Inflammatory macrophage treated with lipopolysaccharide for 1 hour (primary cell): ENCODE data around the gene APPL1.
"Not testable (repeated sequence)": the region's sequence is repeated elsewhere in the genome, so short reads cannot be mapped to it uniquely, and the experiment has no call there.

Experiments used
- DNase-seq, 2 donors: peaks; one replicate each; pipeline ENCODE4 v3.0.0-alpha.2; 2020 to 2022

APPL1 gene

DNA sequence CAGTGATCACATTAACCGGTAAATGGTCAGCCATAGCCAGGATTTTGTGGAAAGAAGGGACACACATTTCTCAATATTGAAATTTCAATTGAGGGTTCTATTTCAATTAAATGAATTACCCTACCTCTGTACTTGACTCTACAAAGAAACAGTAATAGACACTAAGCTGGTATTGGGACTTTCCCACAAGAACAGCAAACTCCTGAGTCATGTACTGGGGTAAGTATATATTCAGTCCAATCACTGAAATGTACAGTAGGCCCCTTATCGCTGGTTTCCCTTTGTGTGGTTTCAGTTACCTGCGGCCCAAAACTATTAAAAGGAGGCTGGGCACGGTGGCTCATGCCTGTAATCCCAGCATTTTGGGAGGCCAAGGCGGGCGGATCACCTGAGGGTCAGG lies 47.3 kb downstream of the APPL1 start:
- no peak for DNase-seq

DNA sequence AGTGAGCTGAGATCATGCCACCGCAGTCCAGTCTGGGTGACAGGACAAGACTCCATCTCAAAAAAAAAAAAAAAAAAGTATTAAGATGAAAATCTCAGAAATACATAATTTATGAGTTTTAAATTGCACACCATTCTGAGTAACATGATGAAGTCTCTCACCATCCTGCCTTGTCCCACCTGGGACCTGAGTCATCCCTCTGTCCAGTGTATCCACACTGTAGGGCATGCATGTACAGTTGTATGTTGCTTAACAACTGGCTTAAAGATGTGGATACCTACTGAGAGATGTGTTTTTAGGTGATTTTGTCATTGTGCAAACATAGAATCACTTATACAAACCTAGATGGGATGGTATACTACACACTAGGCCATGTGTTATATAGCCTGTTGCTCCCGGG lies 47.9 kb downstream of the APPL1 start:
- DNase-seq: no peak

DNA sequence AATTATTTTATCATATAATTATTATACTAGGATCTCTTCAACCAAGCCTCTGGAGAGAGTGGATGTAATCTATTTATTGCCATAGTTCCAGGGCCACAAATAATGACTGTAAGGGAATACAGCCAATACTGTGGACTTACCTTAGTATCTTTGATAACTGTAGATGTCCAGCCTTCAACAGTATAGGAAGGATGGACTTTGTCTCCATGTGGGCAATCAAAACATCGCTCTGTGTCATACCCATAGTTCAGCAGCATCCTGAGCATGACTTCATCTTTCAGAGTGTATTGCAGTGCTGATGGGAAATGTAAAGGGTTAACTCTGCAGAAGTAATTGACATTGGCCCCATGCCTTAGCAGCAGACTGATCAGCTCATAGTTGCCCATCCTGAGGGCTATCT lies 50.7 kb downstream of the APPL1 start:
- DNase-seq: no peak

DNA sequence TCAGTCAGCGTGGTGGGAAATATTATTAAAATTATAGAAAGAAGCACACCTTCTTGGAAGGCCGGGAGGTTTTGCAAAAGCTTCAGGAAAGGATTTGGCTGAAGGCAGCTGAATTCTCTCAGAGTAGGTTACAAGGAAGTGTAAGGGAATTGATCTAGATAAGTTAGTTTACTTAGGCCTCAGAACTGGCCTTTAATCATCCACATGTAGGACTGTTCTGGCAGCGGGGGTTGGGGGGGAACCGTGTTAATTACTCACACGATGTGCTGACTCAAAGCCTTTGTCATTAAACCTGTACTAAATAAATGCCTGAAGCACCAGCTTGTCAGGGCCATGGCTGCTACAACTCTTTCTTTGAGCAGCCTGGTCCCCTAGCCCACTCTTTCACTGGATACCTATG lies 52.2 kb downstream of the APPL1 start:
- DNase-seq: no peak

DNA sequence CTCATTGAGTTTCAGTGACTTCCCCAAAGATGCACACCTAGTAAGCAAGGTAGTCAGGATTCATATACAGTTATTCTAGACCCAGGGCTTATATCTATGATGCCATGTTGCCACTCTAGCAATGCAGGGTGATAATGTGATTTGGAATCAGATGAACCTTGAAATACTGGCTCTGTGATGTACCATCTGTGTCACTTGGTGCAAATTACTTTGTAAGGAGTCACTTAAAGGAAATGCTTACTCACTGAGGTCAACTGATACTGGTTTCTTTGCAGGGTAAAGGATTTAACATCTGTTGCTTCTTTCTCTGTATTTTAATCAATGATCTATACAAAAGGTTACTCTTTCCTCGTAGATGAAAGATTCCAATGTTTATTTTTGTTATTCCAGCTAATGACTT lies 54.2 kb downstream of the APPL1 start:
- DNase-seq: no peak

DNA sequence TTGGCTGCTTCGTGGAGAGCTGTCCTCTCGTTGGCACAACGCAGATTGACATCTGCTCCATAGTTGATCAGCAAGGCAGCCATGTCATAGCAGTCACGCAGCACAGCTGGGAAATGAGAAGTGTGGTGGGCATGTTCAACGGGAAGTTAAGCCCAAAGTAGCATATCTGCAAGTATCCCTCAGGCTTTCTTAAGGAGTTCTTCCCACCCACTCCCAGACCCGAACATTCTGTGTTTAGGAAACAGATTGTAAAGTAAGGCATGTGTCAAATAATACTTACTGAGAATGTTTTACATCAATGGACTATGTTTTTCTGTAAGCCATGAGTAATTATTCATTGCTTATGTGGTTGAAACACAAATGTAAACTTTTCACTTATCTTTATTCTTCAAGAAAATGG lies 55.8 kb downstream of the APPL1 start:
- DNase-seq: peak in 1 of 2 donors; percentile 17

DNA sequence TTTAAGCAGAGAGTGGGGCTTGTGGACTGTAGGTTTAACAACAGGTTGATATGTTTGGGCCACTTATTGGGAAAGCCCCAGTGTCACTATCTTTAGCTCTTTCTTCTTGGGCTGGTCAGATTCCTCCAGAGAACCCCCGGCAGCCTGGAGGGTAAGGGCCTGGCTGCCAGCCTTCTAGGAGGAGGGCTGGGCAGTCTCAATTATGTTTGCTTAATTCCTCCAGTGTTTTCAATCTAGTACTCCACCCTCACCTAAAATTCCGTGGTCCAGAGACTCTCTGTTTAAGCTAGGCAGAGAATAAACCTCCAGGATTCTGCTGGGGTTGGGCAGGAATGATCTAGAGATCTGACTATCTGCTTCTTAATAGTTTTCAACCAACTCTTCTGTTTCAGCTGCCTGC lies 59.7 kb downstream of the APPL1 start:
- DNase-seq: no peak

DNA sequence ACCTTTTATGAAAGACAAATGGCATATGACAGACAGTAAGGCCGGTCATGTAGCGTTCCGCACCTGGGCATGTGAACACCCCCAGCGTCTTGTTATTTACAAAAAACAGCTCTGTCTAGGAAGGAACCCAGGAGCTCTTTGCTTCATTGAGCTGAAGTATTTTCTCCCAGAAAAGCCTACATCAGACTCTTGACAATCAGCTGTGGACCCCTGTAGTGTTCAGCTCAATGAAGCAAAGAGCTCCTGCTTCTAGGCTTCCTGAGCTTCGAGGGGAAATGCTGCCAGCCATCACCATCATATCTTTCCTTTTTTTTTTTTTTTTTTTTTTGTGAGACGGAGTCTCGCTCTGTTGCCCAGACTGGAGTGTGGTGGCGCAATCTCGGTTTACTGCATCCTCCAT lies 60.9 kb downstream of the APPL1 start:
- no peak for DNase-seq

DNA sequence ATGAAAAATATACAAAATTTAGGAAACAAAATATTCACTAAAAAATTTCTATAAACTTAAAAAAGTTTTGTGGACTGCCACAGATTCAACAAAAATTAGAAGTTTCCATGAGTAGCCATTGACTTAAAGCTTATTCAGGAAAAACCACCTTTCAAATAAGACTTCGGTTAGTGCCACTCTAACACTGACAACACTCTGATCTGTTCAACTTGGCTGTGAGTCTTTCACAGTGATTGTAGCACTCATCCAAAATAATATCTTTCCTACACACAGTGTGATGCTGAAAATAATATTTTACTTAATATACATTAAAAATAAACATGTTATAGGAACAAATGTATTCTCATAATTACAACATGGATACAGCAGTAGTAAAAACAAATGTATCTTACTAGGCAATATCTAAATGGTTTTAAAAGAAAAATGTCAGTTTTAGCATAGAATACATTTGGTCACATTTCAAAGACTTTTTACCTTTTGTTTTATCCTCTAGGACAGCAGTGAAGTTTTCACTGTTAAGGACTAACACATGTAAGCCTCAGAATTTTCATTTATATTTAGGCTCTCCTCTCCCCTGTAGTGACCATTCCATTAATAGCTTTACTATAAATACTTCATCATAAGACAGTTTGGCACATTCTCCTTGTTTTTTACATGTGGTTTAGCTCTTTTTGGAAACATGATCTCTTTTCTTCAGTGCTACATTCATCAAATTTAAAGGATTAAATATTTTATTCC lies 64.8 kb downstream of the APPL1 start, which contains the start of gene ASB14:
Gene ASB14 (minus strand): TSS at position 527 of the 738 bp plus-strand sequence. CDS start 652 bp downstream, outside the sequence.
- DNase-seq: no peak

DNA sequence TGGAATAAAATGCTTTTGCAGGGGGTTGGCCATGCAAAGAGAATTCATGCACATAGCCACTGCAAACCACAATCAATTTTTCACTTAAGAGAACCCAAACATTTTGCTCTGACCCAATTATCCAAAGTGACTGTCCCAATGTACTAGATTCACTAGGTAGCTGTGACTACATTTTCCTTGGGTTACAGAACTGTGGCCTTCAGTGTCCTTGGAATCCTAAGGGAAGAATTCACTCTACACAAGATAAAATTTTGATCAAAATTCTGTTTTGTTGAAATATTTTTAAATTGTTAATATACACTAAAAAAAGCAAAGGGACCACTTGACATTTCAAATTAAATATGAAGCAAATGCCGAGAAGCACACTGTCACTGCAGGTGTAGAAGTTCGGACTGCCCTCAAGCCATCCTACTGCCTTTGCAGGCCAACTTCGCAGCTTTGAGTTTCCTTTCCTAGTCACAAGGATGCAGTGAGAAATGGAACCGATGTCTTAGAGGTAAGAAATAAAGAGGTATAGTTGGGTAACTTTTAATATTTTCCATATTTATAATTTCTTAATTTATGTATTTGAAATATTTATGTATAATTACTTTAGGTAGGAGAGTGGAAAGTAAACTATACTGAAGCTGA lies 65.5 kb downstream of the APPL1 start:
- no peak for DNase-seq

DNA sequence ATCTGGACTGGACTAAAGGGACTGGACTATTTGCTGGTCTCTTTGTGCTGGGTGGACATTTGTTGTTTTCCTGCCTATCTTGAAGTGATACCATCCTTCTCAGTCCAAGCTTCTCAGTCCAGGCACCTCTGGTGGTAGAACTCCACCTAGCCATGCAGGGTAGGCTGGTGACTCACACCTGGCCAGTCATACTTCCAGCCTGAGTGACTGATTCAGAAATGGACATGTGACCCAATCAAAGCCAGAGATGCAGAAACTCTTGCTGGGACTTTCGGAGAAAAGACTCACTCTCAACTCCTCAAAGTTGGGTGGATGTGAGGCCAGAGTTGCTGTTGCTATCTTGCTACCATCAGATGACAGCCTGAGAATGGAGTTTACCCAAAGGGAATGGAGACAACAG lies 70.5 kb downstream of the APPL1 start:
- DNase-seq: no peak

DNA sequence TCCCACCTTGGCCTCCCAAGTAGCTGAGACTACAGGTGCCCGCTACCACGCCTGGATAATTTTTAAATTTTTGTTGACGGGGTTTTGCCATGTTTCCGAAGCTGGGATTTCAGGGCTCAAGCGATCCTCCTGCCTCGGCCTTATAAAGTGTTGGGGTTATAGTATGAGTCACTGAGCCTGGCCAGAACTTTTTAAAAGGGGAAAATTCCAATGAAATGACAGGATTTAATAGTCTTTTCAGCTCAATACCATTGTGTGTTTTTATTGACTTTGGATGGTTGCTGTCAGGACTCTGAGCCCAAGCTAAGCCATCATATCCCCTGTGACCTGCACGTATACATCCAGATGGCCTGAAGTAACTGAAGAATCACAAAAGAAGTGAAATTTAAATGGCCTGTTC lies 76.0 kb downstream of the APPL1 start:
- not testable (repeated sequence) for DNase-seq

DNA sequence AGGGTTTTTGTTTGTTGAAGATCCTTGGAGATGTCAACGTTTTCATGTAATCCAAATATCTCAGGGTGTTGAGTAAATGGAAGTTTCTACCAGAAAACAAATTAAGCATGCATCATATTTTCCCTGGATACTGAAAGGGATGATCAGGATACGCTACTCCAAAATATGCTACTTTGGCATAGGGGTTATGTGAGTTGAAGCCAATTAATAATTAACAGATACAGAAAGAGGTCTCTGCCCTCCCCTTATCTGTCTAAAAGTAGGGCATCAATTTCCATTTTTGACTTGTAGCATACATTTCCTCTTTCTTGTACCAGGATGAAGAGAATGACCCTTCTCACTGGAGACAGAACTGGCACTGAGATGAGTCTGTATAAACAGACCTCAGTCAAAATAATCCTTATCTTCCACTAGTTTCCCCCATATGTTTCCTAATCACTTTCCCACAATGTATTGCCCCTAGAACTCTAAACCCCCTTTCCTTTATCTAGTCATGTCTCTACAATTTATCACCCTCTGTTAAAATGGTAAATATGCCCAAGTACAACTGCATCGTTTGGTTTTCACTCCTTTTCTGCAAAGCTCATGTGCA lies 82.3 kb downstream of the APPL1 start:
- DNase-seq: no peak

DNA sequence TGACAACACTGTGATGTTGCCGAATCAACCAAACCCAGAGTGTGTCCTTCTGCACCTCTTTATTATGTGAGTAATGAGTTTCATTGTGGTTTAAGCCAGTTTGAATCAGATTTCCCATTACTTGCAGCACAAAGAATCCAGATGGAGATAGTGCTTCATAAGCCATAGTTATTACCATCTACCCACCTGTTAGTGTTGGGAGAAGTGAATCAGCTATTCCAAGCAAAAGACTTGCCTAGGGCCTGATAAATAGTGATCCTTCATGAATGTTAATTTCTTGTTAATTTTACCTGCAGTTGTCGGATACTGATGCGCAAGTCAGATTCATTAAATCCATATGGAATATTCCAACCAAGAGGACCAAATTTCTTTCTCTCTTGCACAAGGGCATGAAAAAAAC lies 86.7 kb downstream of the APPL1 start:
- DNase-seq: no peak
